ENCODE measurements around the gene LPIN1. TPM values are rescaled to one million over a fixed set of nuclear protein-coding genes. Genes with fewer than 3 reads are reported as not detected.
A peak's percentile ranks its signal among the peaks of the same experiment; 100 is the strongest.

The LPIN1 gene
- total and polyA plus RNA-seq, 7 experiments from 2014 or later, result 25.5 to 88.1 (median 70.6) TPM

DNA sequence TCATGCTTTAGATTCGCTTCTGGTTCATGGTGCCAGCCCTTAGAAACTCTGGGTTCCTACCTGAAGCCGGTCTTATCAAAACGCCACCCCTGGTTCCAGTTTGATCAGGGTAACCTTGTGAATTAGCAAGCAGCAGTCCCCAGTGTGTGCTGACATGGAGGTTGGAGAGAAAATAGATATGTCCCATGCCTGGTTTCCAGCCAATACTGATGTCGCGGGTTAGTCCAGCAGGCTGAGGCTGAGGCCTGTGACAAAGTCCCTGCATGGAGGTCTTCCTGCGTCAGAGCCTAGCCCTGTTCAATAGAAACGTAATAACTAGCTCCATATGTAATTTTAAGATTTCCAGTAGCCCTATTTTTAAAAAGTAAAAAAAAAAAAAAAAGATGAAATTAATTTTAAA is 28.2 kb downstream of the LPIN1 start:
- Histone ChIP-seq H3K4me3 (ENCODE audit: low read length) (no peak overlapping the region), H3K9me3 (ENCODE audit: control insufficient read depth in 2 of 3, low read length in 3 of 3) (no peaks in the 10 kb centered on the region), H3K27me3 (ENCODE audit: control insufficient read depth in 2 of 2, insufficient read depth in 2 of 2, low read length in 2 of 2) (no peaks in the 10 kb centered on the region), H3K4me1 (ENCODE audit: control insufficient read depth in 2 of 2, insufficient read depth in 2 of 2, low read length in 2 of 2) (peaks cover 13 to 15% of the 10 kb centered on the region in 2 donors), H3K36me3 (ENCODE audit: control insufficient read depth in 2 of 3, insufficient read depth in 3 of 3, low read length in 3 of 3) (peaks cover 3 to 53% (median 10%) of the 10 kb centered on the region in 3 experiments), H3K27ac (ENCODE audit: low read depth, low read length) (peak overlapping the region; percentile 30)
- ChIA-PET CTCF (interaction anchor here (0.7 to 2.1 kb wide), 5 partner anchors 9 to 89 kb away, joined by 3 to 7 read pairs (median 3); no protein-coding TSS in a partner anchor), POLR2A (interaction anchor here (0.9 to 2.0 kb wide), 7 partner anchors 17 to 54 kb away, joined by 3 to 9 read pairs (median 4); partner anchors contain the start of gene LPIN1)
- peaks cover 22 to 54% (median 50%) of the 10 kb centered on the region in 7 donors for H3K4me1 Mint-ChIP-seq
- DNase-seq, result no peak
- intact Hi-C loops (cut with micrococcal nuclease), result loop anchor here (10.0 kb wide), 3 partner anchors 190 to 640 kb away; partner anchors contain the start of gene ROCK2 (in 1 of the 2)
- peaks cover 13 to 48% (median 21%) of the 10 kb centered on the region in 5 donors for H3K36me3 Mint-ChIP-seq
- no peaks in the 10 kb centered on the region for H3K27me3 Mint-ChIP-seq
- peak overlapping the region in 4 of 10 donors; percentile 5 to 78 (median 32) for H3K4me3 Mint-ChIP-seq
- H3K9me3 Mint-ChIP-seq, result no peaks in the 10 kb centered on the region
- ATAC-seq, result no peak
- peak overlapping the region; percentile 60 to 95 (median 89) for H3K27ac Mint-ChIP-seq

GRCh38 chr2:11775384-11775783 is 29.0 kb downstream of the LPIN1 start:
- Histone ChIP-seq H3K27ac (ENCODE audit: low read depth, low read length) (peak overlapping the region; percentile 75), H3K4me3 (ENCODE audit: low read length) (peak overlapping the region; percentile 25), H3K4me1 (ENCODE audit: control insufficient read depth in 2 of 2, insufficient read depth in 2 of 2, low read length in 2 of 2) (peaks cover 13 to 15% of the 10 kb centered on the region in 2 donors), H3K9me3 (ENCODE audit: control insufficient read depth in 2 of 3, low read length in 3 of 3) (no peaks in the 10 kb centered on the region), H3K27me3 (ENCODE audit: control insufficient read depth in 2 of 2, insufficient read depth in 2 of 2, low read length in 2 of 2) (no peaks in the 10 kb centered on the region), H3K36me3 (ENCODE audit: control insufficient read depth in 2 of 3, insufficient read depth in 3 of 3, low read length in 3 of 3) (peaks cover 0 to 53% (median 16%) of the 10 kb centered on the region in 3 experiments)
- Mint-ChIP-seq H3K4me1 (peaks cover 21 to 55% (median 52%) of the 10 kb centered on the region in 7 donors), H3K9me3 (no peaks in the 10 kb centered on the region), H3K27ac (peak overlapping the region; percentile 86 to 96 (median 91)), H3K27me3 (no peaks in the 10 kb centered on the region), H3K4me3 (peak overlapping the region in 9 of 10 donors; percentile 54 to 89 (median 78)), H3K36me3 (peaks cover 13 to 51% (median 25%) of the 10 kb centered on the region in 5 donors)
- intact Hi-C loops (cut with micrococcal nuclease), result loop anchor here (1.0 to 10.0 kb wide), 7 partner anchors 21 to 641 kb away; partner anchors contain the start of genes LPIN1 (in 1 of the 2) and ROCK2 (in 1 of the 2)
- CTCF ChIA-PET, result interaction anchor here (0.7 to 2.1 kb wide), 5 partner anchors 10 to 90 kb away, joined by 3 to 7 read pairs (median 3); no protein-coding TSS in a partner anchor
- DNase-seq (peak in 7 of 9 donors; percentile 40 to 61 (median 58)), ATAC-seq (peak; percentile 68)
- POLR2A ChIA-PET, result interaction anchor here (0.9 to 2.0 kb wide), 6 partner anchors 18 to 55 kb away, joined by 3 to 9 read pairs (median 4); partner anchors contain the start of gene LPIN1

GRCh38 chr2:11777066-11777782 is 30.8 kb downstream of the LPIN1 start:
- H3K4me1 ChIP-seq (ENCODE audit: control insufficient read depth in 2 of 2, insufficient read depth in 2 of 2, low read length in 2 of 2), result peaks cover 13 to 15% of the 10 kb centered on the region in 2 donors
- peaks cover 0 to 53% (median 20%) of the 10 kb centered on the region in 3 experiments for H3K36me3 ChIP-seq (ENCODE audit: control insufficient read depth in 2 of 3, insufficient read depth in 3 of 3, low read length in 3 of 3)
- POLR2A ChIA-PET, result interaction anchor here (1.2 kb wide), 1 partner anchor 24 kb away, joined by 5 read pairs; no protein-coding TSS in a partner anchor
- intact Hi-C loops (cut with micrococcal nuclease), result loop anchor here (5.0 to 10.0 kb wide), 4 partner anchors 192 to 642 kb away; partner anchors contain the start of gene ROCK2 (in 1 of the 2)
- DNase-seq, result no peak
- H3K4me3 ChIP-seq (ENCODE audit: low read length), result no peak overlapping the region
- H3K27ac ChIP-seq (ENCODE audit: low read depth, low read length), result no peak overlapping the region
- peak overlapping the region in 7 of 9 donors; percentile 9 to 88 (median 74) for H3K27ac Mint-ChIP-seq
- peak overlapping the region in 5 of 10 donors; percentile 70 to 80 (median 74) for H3K4me3 Mint-ChIP-seq
- H3K27me3 Mint-ChIP-seq, result no peaks in the 10 kb centered on the region
- no peaks in the 10 kb centered on the region for H3K9me3 Mint-ChIP-seq
- H3K27me3 ChIP-seq (ENCODE audit: control insufficient read depth in 2 of 2, insufficient read depth in 2 of 2, low read length in 2 of 2), result no peaks in the 10 kb centered on the region
- ATAC-seq, result no peak
- H3K9me3 ChIP-seq (ENCODE audit: control insufficient read depth in 2 of 3, low read length in 3 of 3), result no peaks in the 10 kb centered on the region
- CTCF ChIA-PET, result interaction anchor here (0.5 to 8.4 kb wide), 9 partner anchors 7 to 1360 kb away, joined by 3 to 110 read pairs (median 5); no protein-coding TSS in a partner anchor
- H3K36me3 Mint-ChIP-seq, result peaks cover 7 to 48% (median 25%) of the 10 kb centered on the region in 5 donors
- peaks cover 24 to 59% (median 52%) of the 10 kb centered on the region in 7 donors for H3K4me1 Mint-ChIP-seq

DNA sequence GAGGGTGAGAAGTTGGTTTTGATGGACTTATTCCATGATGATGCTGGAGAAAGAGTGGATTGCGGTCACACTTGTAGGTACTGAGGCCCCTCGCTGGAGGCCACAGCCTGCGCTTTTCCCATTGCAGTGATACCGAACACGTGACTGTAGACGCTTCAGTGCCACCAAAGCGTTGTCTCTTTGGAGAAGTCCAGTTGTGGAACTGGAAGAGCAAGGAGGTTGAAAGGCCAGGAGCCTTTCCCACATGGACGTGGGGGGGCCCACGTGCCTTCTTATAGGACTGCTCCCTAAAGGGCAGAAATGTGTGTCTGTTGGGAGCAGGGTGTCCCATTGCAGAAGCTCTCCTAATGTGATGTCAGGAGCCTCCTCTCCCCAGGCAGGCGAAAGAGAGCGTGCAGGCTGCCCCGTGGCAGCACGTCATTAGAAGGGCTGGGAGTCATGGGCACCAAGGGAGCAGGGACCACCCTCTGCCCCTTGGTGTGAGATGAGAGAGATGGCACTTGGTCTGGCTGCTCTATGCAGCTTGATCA is 31.5 kb downstream of the LPIN1 start:
- Histone ChIP-seq H3K27me3 (ENCODE audit: control insufficient read depth in 2 of 2, insufficient read depth in 2 of 2, low read length in 2 of 2) (no peaks in the 10 kb centered on the region), H3K4me3 (ENCODE audit: low read length) (no peak overlapping the region), H3K36me3 (ENCODE audit: control insufficient read depth in 2 of 3, insufficient read depth in 3 of 3, low read length in 3 of 3) (peaks cover 3 to 53% (median 25%) of the 10 kb centered on the region in 3 experiments), H3K4me1 (ENCODE audit: control insufficient read depth in 2 of 2, insufficient read depth in 2 of 2, low read length in 2 of 2) (peaks cover 13 to 15% of the 10 kb centered on the region in 2 donors), H3K9me3 (ENCODE audit: control insufficient read depth in 2 of 3, low read length in 3 of 3) (no peaks in the 10 kb centered on the region), H3K27ac (ENCODE audit: low read depth, low read length) (peak overlapping the region; percentile 29)
- POLR2A ChIA-PET, result interaction anchor here (1.1 kb wide), 1 partner anchor 24 kb away, joined by 3 read pairs; no protein-coding TSS in a partner anchor
- Mint-ChIP-seq H3K4me1 (peaks cover 24 to 59% (median 51%) of the 10 kb centered on the region in 7 donors), H3K4me3 (peak overlapping the region; percentile 18 to 80 (median 71)), H3K36me3 (peaks cover 12 to 53% (median 29%) of the 10 kb centered on the region in 5 donors), H3K27me3 (no peaks in the 10 kb centered on the region), H3K9me3 (no peaks in the 10 kb centered on the region), H3K27ac (peak overlapping the region; percentile 23 to 88 (median 74))
- CTCF ChIA-PET, result interaction anchor here (0.8 to 8.4 kb wide), 6 partner anchors 24 to 90 kb away, joined by 4 to 110 read pairs (median 6); no protein-coding TSS in a partner anchor
- intact Hi-C loops (cut with micrococcal nuclease), result loop anchor here (2.0 to 10.0 kb wide), 6 partner anchors 189 to 645 kb away; partner anchors contain the start of gene ROCK2 (in 1 of the 2)
- no peak for DNase-seq
- no peak for ATAC-seq

GRCh38 chr2:11778416-11778815 is 32.0 kb downstream of the LPIN1 start:
- CTCF ChIA-PET, result interaction anchor here (0.8 to 8.4 kb wide), 6 partner anchors 24 to 91 kb away, joined by 4 to 110 read pairs (median 6); no protein-coding TSS in a partner anchor
- intact Hi-C loops (cut with micrococcal nuclease), result loop anchor here (2.0 to 10.0 kb wide), 6 partner anchors 190 to 646 kb away; partner anchors contain the start of gene ROCK2 (in 1 of the 2)
- H3K9me3 ChIP-seq (ENCODE audit: control insufficient read depth in 2 of 3, low read length in 3 of 3), result no peaks in the 10 kb centered on the region
- peak overlapping the region; percentile 29 for H3K27ac ChIP-seq (ENCODE audit: low read depth, low read length)
- POLR2A ChIA-PET, result interaction anchor here (1.1 kb wide), 1 partner anchor 25 kb away, joined by 3 read pairs; no protein-coding TSS in a partner anchor
- Mint-ChIP-seq H3K9me3 (no peaks in the 10 kb centered on the region), H3K27me3 (no peaks in the 10 kb centered on the region), H3K4me1 (peaks cover 24 to 59% (median 47%) of the 10 kb centered on the region in 7 donors), H3K4me3 (peak overlapping the region; percentile 18 to 80 (median 71)), H3K36me3 (peaks cover 12 to 53% (median 30%) of the 10 kb centered on the region in 5 donors), H3K27ac (peak overlapping the region; percentile 23 to 88 (median 74))
- peak overlapping the region; percentile 32 for H3K4me3 ChIP-seq (ENCODE audit: low read length)
- DNase-seq, result no peak
- peaks cover 13 to 15% of the 10 kb centered on the region in 2 donors for H3K4me1 ChIP-seq (ENCODE audit: control insufficient read depth in 2 of 2, insufficient read depth in 2 of 2, low read length in 2 of 2)
- no peaks in the 10 kb centered on the region for H3K27me3 ChIP-seq (ENCODE audit: control insufficient read depth in 2 of 2, insufficient read depth in 2 of 2, low read length in 2 of 2)
- no peak for ATAC-seq
- peaks cover 5 to 53% (median 26%) of the 10 kb centered on the region in 3 experiments for H3K36me3 ChIP-seq (ENCODE audit: control insufficient read depth in 2 of 3, insufficient read depth in 3 of 3, low read length in 3 of 3)
